NCI-H774 (cell line): ENCODE measurements around the gene EPB41L1.

Source experiments
- DNase-seq: peaks from one replicate; lab custom pipeline; 2025; lab: John Stamatoyannopoulos, UW

The EPB41L1 gene

DNA sequence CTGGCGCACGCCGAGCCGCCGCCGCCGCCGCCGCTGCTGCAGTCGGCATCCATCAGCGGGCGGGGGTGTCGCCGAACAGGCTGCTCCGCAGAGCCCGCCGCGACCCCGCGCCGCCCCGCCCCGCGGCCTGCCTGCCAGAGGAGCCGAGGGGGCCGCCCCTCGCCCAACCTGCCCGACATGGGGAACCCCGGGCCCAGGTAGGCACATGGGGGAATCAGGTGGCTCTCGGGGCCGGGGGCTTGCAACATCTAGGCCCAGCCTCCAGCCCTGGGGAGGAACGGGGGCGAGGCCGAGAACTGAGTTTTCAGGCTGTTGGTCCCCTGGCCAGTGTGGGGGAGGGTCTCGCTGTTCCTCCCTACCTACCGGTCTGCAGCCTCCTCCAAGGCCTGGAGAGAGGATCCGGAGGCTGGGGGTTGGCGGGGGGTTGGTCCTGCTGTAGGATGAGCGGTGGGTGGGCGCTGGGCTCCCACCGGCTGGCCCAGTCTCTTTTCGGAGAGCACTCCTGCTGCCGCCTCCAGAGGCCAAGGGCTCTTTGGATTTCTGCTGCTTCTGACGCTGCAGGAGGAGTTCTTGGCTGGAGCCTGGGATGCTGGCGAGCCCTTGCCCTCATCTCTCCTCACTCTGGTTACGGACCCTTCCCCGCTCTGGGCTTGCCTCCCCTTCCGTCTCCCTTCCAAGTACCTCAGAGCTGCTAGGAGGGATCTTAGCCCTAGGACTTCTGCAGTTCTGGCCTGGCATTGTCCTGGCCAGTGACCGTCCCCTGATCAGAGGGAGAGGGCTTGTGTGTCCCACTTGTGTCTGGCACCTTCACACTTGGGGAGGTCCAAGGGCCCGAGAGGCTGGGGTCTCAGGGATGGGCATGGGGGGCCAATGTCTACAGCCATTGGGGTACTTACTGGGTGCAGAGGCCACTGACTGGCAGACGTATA, at the start of gene EPB41L1:
Gene EPB41L1, plus strand, starts transcription at position 41 of the 929 bp plus-strand sequence. CDS start 19,038 bp downstream, outside the sequence.
- DNase-seq: no peak

DNA sequence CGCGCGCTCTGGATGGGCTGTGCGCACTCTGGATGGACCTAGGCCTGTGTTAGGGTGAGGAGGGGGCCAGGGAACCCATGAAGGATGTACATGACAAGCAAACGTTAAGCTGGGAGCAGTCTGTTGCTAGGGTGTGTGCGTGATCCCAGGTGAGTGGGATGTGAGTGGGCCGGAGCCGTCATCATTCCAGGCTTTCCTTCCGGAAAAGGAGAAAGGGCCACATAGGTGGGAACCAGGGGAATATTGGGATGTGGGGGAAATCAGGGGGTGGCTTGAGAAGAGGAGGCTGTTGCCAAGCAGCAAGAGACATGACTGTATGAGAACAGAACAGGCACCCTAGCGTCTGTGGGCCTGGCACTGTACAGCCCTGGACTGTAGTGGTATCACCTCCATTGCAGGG, 49.7 kb upstream of the EPB41L1 start:
- DNase-seq: no peak

DNA sequence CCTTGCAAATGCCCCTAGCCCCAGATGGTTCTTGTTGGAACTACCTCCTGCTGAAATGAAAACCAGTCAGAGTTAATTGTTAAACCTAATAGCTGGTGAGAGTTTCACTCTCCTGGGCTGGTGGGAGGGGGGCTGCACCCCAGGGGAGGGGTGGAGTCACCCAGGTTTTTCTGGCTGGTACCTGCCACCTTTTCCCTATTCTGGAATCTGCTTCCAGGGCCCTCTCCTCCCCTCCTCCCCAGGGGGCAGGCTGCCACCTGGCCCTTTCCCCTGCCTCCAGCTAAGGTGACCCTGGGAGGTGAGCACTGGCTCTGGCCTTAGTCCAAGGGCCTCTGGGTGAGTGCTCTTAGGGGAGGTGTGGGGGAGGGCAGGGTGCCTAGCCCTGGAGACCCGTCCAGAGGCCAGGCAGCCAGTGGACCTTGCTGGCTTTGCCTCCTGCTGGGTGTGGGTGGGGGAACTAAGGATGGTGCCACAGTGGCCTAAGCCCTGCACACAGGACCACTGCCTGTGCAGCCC, 48.8 kb upstream of the EPB41L1 start:
- DNase-seq: no peak

DNA sequence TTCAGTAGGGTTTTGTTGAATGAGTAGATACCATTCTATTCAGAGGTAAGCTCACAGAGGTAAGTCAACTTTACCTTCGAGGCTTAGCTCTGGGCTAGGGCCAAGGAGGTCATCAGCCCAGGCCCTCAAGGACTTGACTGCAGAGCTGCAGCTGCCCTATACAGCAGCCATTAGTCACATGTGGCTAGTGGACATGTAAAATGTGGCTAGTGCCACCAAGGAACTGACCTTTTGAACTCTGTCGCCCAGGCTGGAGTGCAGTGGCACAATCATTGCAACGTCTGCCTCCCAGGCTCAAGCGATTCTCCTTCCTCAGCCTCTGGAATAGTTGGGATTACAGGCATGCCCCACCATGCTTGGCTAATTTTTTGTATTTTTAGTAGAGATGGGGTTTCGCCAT, 47.9 kb upstream of the EPB41L1 start:
- DNase-seq: no peak

DNA sequence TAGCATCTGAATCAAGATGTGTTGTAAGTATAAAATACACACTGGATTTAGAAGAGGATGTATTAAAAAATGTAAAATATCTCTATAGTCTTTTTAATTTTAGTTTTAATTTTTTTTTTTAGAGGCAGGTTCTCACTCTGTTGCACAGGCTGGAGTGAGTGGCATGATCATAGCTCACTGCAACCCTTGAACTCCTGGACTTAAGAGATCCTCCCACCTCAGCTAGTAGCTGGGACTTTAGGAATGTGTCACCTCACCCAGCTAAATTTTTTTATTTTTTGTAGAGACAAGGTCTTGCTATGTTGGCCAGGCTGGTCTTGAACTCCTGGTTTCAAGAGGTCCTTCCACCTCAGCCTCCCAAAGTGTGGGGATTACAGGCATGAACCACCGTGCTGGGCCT, 46.7 kb upstream of the EPB41L1 start:
- no peak for DNase-seq

DNA sequence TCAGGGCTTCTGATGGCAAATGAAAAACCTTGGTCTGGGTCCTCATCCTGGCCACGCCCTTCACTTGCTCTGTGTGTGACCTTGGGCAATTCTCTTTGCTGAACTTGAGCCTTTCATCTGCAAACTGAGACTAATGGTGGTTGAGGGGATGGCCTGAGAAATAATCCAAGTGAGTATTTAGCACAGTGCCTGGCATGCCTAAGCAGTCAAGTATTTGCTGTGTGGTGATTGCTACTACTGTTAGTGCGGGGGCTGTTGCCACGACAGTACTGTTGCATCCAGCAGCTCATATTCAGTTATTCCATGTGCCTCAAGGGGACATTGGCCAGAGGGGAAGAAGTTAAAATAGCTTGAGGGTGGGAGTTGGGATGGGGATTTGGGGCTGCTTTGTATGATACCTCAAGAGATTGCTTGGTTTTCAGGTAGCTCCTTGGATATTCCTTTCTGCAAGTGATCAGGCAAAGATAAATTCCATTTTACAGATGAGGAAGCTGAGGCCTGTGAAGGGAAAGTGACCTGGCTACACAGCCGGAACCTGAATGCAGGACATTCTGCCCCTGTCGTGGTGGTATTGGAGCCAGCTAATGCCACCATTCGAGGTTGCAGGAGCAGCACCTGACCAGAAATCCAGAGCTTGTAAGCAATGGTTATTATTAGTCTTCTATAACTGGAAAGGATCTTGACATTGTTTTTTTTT, 45.1 kb upstream of the EPB41L1 start:
- no peak for DNase-seq

DNA sequence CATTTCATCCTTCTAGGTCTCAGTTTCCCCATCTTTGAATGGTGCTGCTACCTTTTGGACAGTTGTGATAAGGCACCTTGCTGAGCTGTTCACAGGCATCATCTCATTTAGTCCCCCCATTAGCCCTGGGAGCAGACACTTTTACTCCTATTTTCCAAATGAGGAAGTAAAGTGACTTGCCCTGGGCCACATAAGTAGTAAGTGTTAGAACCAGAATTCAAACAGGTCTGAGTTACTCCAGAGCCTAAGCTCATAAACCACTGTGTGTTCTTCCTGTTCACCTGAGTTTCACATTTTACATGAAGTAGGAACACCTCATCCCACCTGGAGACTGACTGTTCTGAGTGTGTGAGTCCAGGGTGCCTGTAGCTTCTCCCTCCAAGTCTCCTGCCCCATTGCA, 43.5 kb upstream of the EPB41L1 start:
- no peak for DNase-seq

DNA sequence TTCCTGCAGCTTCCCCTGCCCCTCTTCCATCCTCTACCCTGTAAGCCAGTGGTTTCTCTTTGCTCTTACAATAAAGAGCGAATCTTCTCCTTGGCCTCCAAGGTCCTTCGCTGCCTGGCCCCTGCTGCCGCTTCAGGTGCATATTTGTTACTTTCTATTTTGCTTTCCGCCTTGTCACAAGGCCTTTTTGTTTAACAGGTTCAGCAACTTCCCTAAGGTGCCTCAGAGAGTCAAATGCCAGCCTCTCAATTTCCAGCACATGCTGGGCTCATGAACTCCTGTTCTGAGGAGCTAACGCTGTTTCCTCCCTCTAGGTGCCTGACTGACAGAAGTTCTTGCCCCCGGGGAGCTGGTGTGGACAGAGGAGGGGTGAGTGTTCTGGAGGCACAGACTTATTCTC, 42.4 kb upstream of the EPB41L1 start:
- DNase-seq: no peak

DNA sequence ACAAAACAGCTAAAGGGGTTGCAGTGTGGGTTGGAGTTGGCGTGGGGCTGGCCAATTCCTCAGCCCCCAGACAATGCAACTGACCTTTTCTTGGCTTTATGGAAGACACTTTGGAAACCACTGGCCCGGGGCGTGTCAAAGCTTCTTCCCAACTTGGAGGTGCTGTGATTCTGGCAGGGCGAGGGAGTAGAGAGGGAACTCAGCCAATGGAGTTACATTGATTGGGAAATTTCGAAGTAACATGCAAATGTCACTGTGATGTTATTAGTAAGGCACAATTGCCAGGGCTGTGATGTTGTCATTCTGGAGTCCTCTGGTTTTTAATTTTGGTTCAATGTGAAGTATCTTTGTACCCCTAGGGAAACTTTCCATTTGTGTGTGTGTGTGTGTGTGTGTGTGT, 41.5 kb upstream of the EPB41L1 start:
- no peak for DNase-seq

DNA sequence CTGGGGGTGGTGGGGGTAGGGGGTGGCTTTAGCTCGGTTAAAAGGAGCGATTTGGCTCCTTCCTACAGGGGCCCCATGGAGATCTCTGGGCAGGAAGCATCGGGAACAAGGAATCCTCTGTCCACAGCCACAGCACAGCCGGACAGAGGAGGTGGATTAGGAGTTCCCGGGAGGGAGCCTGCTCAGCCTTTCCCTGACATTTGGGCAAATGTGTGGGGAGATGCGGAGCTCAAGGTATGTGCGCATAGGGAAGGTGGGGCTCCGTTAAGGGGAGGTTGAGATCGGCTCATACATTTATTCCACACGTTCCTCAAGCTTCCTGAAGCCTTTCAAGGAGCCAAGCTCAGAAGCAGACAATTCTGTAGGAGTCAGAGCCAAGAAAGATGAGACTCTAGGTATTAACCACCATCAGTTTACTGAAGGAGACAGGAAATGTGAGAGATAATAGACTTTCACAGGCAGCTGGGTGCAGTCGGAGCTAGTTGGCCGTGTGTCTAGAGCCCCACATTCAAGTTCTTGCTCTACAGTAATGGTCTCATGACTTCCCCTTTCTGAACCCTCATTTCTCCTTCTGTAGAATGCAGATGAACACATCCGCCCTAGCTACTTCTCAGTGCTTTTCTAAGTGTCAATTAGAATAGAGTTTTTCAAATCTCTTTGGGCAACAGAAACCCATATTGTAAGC, 40.8 kb upstream of the EPB41L1 start:
- DNase-seq: no peak

DNA sequence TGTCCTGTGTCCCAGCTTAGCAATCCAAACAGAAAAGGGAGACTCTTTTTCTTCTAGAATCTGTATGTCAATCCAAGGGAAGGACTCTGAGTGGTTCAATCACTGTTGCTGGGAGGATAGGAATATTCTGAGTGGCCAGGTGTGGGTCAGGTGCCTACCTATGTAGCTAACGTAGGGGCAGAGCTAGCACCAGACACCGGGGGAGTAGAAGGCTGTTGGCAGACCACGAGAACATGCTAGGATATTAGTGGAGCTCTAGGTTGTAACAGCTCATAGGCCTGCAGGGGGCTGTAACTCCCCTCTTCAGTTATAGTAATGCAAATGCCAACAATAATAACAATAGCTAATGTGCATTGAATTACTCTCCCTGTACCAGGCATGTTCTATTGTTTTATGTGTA, 39.8 kb upstream of the EPB41L1 start:
- DNase-seq: no peak

DNA sequence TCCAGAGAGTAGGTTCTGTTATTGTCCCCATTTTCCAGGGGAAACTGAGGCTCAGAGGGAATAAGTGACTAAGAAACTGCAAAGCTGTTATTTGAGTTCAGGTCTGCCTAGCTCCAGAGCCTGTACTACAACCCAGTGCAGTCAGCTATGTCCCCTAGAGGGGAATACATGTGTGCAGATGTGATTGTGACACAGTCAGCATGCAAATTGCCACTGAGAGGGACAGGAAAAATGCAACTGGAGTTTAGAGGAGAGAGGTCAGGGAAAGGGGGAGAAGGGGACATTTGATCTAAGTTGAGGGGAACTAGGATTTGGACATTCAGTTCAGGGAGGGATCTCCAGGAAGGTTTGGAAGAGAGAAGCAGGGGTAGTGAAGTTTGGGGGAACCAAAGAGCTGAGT, 38.6 kb upstream of the EPB41L1 start:
- no peak for DNase-seq

DNA sequence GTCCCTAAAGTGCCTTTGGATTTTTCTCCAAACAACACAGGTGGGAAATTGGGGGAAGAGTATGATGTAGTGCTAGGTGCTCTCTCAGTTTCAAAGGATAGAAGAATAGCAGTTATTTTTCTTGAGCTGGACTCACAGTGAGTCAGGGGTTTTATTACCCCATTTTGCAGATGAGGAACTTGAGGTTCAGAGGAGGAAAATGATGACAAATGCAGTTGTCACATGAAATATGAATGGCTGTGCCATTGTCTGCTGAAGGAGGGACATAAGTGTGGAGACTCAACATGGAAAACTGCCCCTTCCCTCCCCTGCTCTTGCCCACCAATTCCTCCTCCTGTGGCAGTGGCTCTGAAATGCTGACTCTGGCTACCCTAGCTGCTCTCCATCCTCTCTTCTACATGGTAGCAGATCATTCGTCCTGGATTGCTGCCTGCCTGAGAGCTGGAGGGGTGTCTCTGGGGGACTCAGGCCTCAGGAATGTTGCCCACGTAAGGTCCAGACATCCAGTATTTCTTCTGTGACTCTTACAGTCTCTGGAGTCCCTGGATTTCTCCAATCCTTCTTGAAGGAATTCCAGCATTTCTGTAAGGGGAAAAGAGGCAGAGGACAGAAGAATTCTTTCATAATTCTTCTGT, 37.6 kb upstream of the EPB41L1 start:
- DNase-seq: no peak

DNA sequence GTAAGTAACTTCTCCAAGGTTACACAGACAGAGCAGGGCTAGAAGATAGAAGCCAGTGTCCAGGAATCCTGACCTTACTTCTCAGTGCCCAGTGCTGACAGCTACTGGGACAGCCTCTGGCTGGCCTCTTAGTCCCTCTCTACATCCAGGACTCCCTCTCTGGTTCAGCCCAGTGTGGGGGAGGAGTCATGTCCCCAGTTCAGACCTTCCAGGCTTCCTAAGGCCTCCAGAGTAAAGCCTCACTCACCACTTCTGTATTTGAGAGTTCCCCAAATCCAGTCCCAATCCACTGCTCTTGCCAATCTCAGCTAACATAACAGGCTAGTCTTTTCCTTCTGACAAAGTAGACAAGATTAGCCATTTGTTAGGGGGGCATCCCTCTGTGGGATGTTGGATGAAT, 36.9 kb upstream of the EPB41L1 start:
- DNase-seq: no peak

DNA sequence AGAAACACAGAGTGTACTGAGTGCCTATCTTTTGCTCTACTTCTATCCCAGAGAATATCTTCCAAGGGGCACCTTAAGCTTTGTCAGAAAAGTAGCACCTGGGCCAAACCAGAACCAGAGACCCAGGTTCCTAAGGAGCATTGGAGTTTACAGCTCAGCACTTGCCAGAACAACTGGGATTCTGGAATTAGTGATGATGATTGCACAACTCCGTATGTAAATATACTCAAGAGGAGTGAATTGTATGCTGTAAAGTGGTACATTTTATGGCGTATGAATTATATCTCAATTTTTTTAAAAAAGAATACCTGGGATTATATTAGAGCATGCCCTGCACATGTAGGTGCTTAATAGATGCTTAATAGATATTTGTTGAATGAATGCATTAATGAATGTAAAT, 36.2 kb upstream of the EPB41L1 start:
- no peak for DNase-seq

DNA sequence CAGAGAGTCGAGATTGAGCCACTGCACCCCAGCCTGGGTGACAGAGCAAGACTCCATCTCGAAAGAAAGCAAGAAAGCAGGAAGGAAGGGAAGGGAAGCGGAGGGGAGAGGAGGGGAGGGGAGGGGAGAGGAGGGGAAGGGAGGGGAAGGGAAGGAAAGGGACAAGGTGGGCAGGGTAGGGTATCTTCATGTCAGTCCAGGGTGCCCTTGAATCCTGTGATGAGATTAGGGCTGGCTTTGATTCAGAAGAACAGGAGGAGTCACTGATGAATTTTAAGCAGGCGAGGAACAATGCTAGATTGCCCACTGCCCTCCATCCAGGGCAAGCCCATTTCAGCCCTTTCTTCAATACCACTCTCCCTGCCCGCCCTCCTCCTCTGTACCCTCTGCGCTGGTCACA, 35.0 kb upstream of the EPB41L1 start:
- no peak for DNase-seq

DNA sequence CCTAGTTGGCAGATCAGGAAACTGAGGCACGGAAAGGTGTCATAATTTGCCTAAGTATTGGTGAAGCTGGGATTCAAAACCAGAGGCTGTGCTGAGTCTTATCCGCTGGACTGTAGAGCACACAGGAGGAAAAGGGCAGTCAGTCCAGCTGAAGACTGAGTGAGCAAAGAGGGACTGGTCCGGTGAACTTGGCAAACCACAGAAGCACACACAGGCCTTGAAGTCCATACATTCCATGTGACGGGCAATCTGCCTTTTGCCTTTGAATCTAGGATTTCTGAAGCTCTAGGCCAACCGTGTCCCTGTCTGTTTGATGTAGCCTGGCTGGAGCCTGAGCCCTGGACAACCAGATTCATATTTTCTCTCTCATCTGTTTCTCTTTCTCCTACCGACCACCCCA, 34.3 kb upstream of the EPB41L1 start:
- DNase-seq: no peak

DNA sequence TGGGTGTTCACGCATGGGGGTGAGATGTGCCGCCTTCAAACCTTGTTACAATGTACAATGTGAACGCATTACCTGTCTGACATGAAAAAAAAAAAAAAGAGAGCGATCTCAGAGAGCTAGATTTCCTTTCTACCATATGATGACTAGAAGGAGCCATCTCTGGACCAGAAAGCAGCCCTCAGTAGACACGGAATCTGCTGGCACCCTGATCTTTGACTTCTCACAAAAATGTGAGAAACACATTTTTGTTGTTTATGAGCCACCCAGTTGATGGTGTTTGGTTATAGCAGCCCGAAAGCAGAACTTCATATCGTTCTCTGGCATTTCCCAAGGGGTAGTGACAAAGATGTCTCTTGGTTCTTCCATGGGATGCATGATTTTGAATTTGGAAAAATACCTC, 33.5 kb upstream of the EPB41L1 start:
- DNase-seq: no peak

DNA sequence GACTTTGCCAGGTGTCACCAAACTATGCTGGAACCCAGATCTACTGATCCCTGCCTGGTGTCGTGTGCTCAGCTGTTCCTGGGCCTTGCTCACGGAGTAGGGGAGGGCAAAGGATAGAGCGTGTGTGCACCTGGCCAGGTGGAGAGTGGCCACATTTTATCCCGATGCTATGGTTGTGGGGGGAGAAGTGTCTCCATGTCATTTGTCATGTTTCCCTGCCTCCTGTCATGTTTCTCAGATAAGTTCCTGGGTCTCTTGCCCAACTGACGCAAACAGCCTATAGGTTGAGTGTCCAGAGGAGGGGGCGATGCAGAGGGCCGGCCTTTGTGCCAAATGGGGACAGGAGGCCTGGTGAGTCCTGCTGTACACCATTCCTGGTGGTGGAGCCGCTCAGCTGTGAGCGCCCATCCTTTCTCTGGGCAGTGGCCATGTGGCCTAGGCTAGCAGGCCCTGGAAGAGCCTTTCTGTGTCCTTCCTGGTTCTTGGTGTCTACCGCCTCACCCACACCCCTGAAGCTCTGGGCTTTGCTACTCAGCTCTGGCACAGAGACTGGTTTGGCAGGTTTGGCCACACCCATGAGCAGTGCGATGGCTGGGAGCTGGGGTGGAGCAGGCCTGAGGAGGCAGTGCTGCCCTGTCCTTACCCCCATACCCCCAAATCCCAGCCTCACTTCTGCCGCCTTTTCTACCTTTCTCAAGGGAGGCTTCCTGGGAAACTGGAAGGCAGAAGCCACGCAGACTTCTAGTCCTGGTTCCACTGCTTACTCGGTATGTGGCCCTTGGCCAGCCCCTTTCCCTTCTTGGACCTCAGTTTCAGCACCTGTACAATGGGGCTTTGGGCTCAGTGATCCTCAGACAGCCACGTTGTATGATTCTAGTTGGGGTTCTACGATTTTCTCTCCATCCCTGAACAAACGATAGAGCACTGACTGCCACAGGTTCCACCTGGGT, 32.3 kb upstream of the EPB41L1 start:
- peak; percentile 48 for DNase-seq

DNA sequence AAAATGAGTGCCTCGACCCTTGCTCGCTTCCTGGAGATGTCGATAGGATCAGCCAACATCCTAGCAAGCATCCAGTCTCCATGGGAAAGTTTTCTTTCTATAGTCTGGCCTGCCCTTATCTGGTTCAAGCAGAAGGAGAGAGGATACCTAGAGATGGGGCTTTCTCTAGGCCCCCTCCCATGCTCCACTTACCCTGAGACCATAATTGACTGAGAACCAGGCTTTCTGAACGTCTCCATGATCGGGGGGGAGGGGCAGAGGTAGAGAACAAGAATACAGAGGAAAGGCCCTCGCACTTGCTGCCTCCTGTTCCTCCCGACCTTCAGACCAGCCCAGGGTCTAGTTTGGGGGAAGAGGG, 31.6 kb upstream of the EPB41L1 start:
- no peak for DNase-seq

DNA sequence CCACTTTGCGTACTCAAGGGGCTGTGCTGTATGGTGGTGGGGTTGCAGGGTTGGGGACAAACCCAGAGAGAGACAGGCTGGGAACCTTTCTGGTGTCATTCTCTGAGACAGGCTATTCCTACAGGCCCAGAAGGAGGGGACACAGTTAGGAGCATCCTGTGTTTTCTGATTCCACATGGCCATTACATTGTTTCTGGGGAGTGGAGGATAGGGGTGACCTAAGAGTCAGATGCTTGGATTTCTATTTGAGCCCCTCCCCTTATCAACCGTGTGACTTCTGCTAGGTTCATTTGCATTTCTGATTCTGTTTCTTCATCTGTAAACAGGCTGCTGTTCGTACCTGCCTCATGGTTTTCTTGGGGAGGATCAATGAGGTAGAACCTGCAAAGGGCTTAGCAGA, 29.4 kb upstream of the EPB41L1 start:
- no peak for DNase-seq
